GM21360 (cell line): ENCODE results near the gene VPS26C.

Experiments
- ATAC-seq: cut with Tn5 transposase; IDR thresholded peaks from one replicate; pipeline ENCODE4 v1.9.1; 2021; ENCODE audit warnings: mild to moderate bottlenecking, moderate library complexity; ENCODE audit not compliant: unreplicated experiment

Gene VPS26C

GRCh38 chr21:37207441-37208009 is 59.6 kb downstream of the VPS26C start:
- peak; percentile 44 for ATAC-seq

GRCh38 chr21:37206496-37206895 is 60.6 kb downstream of the VPS26C start:
- no peak for ATAC-seq

- ATAC-seq: no peak
Measured at GRCh38 chr21:37204580-37204979, 62.6 kb downstream of the VPS26C start.

GRCh38 chr21:37202221-37203110 is 64.7 kb downstream of the VPS26C start:
- no peak for ATAC-seq

- ATAC-seq: no peak
Measured at GRCh38 chr21:37200641-37201480, 66.3 kb downstream of the VPS26C start.

- ATAC-seq: no peak
Measured at GRCh38 chr21:37199057-37199924, 67.8 kb downstream of the VPS26C start.

GRCh38 chr21:37197746-37198145 is 69.4 kb downstream of the VPS26C start:
- no peak for ATAC-seq

- no peak for ATAC-seq
Measured at GRCh38 chr21:37196847-37197246, 70.3 kb downstream of the VPS26C start.

- ATAC-seq: no peak
Measured at GRCh38 chr21:37195610-37196009, 71.5 kb downstream of the VPS26C start.

- ATAC-seq: no peak
Measured at GRCh38 chr21:37195059-37195458, 72.1 kb downstream of the VPS26C start.

GRCh38 chr21:37193676-37194075 is 73.5 kb downstream of the VPS26C start:
- no peak for ATAC-seq

- no peak for ATAC-seq
Measured at GRCh38 chr21:37193006-37193405, 74.1 kb downstream of the VPS26C start.

- ATAC-seq: no peak
Measured at GRCh38 chr21:37192019-37192418, 75.1 kb downstream of the VPS26C start.

- ATAC-seq: no peak
Measured at GRCh38 chr21:37188825-37189224, 78.3 kb downstream of the VPS26C start.

GRCh38 chr21:37186983-37187382 is 80.2 kb downstream of the VPS26C start:
- ATAC-seq: no peak

- no peak for ATAC-seq
Measured at GRCh38 chr21:37184784-37185593, 82.1 kb downstream of the VPS26C start.

GRCh38 chr21:37183749-37184148 is 83.4 kb downstream of the VPS26C start:
- ATAC-seq: no peak

GRCh38 chr21:37182222-37182621 is 84.9 kb downstream of the VPS26C start:
- ATAC-seq: no peak

GRCh38 chr21:37181059-37181458 is 86.1 kb downstream of the VPS26C start:
- ATAC-seq: no peak

- ATAC-seq: no peak
Measured at GRCh38 chr21:37176716-37177115, 90.4 kb downstream of the VPS26C start.
